ENCODE data around the gene PTPRK.
"Not testable (repeated sequence)": the region's sequence is repeated elsewhere in the genome, so short reads cannot be mapped to it uniquely, and the experiment has no call there.

Gene PTPRK

DNA sequence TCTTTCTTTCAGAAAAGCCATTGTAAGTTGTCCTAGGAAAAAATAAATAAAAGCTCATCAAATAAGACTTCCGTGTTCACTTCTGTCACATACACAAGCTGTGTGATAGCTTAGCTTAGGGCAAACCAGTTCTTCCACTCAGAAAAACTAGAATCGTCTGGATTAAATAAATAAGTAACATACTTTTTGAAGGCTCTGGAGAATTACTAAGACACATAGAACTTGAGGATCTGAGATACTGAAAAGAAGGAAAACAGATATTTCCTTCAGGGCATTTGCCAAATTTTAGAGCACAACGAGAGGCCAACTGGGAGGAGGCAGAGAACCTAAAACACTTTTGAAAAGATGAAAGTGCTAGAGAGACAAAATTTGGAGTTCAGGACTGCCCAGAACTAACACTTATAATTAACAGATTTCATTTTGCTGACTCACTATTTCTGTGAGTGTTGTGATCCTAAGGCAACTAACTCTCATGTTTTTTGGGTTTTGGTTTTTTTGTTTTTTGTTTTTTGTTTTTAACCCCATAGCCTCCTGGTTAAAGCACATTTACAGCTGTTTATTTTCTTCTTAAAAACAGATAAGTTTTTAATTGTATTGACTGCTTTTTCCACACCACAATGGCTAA is 580.8 kb downstream of the PTPRK start:
- no peak for DNase-seq

DNA sequence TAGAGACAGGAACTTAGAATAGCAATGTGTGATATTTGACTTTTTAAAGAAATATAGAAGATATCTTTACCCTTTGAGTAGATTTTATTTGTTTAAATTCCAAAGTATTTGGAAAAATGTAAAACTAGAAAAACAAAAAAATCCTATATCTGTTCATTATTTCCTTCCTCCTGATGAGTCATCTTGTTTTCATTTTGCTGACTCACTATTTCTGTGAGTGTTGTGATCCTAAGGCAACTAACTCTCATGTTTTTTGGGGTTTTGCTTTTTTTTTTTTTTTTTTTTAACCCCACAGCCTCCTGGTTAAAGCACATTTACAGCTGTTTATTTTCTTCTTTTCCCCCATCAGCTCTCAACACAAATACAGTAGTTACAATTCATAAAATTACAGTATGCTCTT is 581.7 kb downstream of the PTPRK start:
- DNase-seq: no peak

DNA sequence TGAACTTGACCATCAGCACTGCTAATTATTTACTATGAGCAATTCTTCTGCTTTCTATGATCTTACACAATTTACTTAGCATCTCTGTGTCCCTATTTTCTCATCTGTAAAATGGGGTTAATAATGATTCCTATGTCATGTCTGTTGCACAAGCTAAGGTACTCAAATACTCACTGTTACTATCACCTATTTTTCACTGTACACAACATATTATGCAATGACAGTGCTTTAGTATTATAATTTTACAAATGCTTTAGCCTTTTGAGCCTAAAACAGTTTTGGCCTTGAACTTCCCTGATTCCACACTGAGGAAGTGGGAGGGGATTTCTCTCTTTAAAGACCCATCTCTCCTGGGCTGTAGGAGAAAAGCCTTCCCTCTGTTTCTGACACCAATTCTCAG is 582.7 kb downstream of the PTPRK start:
- DNase-seq: no peak

DNA sequence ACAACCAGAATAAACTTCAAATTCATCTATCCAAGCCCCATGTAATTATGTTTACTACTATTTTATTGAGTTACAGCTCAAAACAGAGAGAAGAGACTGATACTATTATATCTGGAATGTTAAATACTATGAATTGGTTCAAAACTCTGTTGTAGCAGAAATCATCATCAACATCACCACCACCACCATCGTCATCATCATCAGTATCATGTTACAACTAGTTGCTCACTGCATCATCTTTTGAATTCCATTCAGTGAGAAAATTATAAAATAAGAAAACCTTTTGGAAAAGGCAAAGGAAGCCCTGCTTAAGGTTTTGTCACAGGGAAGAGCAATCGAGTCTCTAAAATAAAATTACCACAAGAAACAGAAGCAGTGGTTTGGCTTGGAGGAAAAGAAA is 583.3 kb downstream of the PTPRK start:
- DNase-seq: no peak

DNA sequence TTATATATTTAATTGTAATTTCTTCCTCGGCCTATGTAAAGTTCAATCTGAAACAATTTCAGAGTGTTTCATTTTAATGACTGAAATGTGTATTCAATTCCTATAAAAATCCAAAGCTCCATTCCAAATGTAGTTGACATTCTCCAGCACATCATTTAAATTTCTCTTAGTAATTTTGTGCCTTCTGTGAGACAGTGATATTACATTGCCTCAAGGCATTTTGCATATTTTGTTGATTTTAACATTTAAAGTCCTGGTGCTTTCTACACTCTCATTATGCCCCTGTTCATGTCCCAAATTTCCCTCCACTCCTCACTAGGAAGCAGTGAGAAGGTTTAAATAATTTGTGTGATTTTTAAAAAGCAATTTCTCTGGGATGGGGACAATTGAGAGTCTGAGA is 585.4 kb downstream of the PTPRK start:
- no peak for DNase-seq

DNA sequence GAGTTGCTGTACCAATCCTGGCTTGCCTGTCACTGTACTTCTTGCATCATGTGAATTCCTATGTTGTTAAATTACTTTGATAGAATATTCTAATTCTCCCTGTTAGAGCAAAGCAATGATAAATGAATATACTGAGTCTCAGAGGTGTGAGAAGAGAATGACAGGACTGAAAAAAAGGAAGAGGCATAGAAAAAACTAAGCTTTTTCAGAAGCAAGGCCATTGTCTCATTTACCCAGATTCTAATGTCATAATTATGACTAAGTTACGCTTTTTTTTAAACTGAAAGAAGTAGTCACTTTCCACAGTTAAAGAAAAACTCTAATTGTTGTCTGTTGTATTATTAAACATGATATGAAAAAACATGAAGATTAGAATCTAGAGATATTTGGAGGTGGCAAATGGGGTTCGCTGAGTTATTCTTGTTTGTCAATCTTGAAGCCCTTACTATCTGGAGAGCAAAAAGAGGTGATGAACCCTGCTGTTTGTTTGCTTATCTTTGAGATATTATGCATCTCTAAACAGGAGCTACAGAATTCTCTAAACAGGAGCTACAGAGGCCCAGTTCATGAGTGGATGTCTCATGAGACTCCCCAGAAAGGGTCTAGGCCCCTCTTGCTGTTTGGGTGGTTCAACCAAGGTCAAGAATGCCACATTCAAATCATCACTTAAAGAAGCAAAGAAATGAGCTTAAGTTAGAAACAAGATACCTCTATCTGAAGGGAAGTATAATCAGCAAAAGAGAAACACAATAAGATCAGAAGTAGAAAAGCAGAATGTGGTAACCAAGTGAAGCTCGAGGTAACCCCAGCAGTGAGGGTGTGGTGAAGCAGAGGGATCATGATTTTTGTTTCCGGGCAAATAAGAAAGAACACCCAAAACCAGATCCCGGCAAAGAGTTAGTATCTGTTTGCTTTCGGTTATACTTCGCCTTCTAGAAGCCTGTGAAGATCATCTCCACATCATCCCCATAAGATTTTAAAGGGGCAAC is 586.3 kb downstream of the PTPRK start:
- no peak for DNase-seq

DNA sequence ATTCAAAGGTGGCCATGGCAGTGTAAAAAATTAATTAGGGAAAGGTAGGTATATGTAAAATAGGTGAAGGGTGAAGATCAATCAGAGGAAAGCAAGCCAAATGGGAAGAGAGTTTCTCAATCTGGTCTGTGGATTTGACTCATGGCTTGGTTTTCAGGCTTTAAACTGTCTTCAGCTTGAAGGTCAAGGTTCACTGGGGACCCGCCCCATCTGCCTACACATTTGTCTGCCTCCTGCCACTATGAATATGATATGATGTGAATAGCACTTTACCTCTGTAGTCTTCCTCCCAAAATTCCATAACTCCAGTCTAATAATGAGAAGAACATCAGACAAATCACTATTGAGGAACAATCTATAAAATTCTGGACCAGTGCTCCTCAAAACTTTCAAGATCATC is 587.3 kb downstream of the PTPRK start:
- DNase-seq: no peak

DNA sequence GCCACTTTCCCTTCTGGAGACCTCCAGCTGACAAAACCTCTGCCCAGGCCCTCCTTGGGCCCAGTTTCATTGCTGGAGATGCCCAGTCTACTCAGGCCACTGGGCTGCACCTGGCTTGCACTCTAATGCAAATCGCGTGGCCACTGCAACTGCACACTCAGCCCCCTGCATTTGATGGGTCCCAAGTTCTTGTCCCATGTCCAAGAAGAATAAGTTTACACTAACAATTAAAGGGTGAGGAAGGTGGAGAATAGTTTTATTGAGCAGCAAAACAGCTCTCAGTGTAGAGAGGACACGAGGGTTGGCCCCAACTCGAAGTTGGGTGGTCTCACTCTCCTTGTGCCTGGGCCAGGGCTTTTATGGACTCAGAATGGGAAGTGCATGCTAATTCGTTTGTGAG is 587.7 kb downstream of the PTPRK start:
- no peak for DNase-seq

DNA sequence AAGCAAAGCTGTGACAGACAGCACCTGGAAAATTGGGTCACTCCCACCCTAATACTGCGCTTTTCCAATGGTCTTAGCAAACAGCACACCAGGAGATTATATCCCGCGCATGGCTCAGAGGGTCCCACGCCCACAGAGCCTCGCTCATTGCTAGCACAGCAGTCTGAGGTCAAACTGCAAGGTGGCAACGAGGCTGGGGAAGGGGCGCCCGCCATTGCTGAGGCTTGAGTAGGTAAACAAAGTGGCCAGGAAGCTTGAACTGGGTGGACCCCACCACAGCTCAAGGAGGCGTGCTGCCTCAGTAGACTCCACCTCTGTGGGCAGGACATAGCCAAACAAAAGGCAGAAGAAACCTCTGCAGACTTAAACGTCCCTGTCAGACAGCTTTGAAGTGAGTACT is 594.0 kb downstream of the PTPRK start:
- DNase-seq: not testable (repeated sequence)

DNA sequence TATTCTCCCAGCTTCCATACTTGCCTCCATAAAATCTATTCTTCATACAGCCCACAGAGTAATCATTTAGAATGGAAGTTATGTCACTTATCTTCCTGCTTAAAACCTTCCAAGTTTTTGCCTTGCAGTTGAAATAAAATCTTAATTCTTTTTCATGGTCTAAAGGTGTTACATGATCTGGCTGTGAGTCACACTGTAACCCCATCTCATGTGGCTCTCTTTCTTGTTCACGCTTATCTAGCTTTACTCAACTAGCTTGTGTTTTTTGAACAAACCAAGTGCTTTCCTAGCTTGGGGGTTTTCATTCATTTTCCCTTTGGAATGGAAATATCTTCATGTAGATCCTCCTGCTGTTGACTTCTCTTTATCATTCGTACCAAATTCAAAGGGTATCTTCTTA is 596.0 kb downstream of the PTPRK start:
- DNase-seq: no peak

DNA sequence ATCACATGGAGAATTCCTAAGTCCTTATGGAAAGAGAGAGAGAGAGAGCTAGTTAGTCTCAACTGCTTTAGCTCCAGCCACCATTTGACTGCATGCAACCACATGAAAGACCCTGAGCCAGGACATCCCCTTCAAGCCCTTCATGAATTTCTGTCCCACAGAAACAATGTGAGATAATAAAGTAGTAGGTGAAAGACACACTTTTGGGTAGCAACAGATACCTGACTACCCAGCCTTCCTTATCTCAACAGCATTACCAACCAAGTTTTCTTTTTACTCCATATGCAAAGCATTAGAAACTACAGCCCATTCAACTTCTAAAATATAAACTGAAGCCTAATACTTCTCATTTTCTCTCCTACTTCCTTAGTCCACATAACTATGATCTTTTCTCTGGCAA is 596.4 kb downstream of the PTPRK start:
- DNase-seq: no peak

DNA sequence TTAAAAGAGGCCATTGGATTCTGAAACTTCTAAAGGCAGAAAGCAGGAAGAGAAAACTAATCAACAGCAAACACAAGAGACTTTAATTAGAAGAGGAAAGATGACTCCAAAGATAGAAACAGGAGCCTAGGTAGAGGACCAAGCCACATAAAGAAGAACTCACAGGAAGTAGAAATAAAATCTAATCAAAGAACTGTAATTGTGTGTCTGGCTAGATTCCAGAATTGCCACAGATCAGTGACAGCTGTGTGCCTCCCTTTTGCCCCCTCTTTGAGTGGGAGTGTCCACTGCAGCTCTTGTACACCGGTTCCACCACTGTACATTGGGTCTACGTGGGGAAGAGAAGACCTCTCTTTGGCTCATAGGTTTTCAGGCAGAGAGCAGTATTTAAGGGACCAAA is 597.3 kb downstream of the PTPRK start:
- DNase-seq: no peak

DNA sequence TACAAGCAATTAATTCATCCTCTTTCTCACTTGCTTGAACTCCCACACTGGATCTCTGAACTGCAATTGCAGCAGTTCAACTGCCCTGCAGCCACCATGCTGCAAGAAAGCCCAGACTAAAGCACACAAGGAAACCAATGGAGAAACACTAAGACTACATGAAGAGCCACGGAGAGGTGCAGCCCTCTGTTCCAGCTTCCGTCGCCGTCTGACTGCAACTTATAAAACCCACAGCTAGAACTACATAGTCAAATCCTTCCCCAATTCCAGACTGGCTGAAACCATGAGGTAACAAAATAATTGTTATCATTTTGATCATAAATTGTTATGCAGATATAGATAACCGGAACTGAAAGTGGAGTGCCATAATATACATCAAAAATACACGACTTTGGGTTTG is 598.4 kb downstream of the PTPRK start:
- no peak for DNase-seq

DNA sequence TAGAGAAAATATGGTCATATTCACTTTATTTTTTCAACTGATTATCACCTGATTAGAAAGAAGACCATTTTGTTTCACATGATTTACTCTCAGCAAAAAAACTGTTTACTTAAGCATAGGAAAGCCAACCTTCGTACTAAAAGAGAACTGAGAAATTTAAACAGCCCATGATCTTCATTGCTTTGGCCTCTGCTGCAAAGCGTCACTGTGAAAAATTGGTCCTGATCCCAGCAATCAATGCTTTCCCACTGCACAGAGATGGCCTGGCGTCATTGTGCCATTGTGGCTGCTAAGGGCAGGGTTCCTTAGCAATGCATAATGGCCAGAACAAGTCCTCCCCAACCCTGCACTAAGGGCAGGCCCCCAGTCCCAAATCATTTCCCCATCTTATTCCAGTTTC is 599.6 kb downstream of the PTPRK start:
- no peak for DNase-seq
